ENCODE data around the gene GIMAP6.

DNA sequence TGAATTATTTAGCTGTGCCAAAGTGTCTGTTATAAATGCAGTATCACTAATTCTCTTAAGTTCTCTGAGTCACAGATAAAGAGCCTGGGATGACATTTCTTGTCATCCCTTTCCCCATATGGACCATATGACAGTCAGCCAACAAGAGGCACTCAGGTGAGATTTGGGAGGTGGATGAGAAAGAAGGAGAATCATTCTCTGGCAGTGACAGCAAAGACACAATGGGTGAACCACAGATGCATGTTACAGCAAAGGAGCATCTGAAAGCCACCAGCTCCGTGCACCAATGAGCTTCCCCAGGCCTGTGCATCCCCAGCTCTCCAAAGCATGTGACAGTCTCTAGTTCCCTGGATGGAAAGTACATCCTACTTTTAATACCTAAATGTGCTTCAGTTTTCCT is 10.8 kb downstream of the GIMAP6 start:
- TF ChIP-seq, protein P1, sequence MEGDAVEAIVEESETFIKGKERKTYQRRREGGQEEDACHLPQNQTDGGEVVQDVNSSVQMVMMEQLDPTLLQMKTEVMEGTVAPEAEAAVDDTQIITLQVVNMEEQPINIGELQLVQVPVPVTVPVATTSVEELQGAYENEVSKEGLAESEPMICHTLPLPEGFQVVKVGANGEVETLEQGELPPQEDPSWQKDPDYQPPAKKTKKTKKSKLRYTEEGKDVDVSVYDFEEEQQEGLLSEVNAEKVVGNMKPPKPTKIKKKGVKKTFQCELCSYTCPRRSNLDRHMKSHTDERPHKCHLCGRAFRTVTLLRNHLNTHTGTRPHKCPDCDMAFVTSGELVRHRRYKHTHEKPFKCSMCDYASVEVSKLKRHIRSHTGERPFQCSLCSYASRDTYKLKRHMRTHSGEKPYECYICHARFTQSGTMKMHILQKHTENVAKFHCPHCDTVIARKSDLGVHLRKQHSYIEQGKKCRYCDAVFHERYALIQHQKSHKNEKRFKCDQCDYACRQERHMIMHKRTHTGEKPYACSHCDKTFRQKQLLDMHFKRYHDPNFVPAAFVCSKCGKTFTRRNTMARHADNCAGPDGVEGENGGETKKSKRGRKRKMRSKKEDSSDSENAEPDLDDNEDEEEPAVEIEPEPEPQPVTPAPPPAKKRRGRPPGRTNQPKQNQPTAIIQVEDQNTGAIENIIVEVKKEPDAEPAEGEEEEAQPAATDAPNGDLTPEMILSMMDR (conservative IDR thresholded peaks at IDR 0.05; ENCODE audit: low read depth, low read length) = no peak
- TF ChIP-seq RFX5 (IDR thresholded peaks at IDR 0.05; ENCODE audit: low read depth, low read length) = no peak
- no peak for TF ChIP-seq NFE2L2 (IDR thresholded peaks at IDR 0.05; ENCODE audit: low read depth, low read length)
- no peak for TF ChIP-seq POLR2A (IDR thresholded peaks at IDR 0.05; ENCODE audit: low read depth, low read length)
- TF ChIP-seq FOS (IDR thresholded peaks at IDR 0.05; ENCODE audit: low read depth, low read length) = no peak
- no peak for TF ChIP-seq CEBPB (IDR thresholded peaks at IDR 0.05; ENCODE audit: low read depth, low read length)
- TF ChIP-seq SMC3 (IDR thresholded peaks at IDR 0.05; ENCODE audit: low read depth, low read length) = no peak
